ENCODE results near the gene GFOD1.

Gene GFOD1

DNA sequence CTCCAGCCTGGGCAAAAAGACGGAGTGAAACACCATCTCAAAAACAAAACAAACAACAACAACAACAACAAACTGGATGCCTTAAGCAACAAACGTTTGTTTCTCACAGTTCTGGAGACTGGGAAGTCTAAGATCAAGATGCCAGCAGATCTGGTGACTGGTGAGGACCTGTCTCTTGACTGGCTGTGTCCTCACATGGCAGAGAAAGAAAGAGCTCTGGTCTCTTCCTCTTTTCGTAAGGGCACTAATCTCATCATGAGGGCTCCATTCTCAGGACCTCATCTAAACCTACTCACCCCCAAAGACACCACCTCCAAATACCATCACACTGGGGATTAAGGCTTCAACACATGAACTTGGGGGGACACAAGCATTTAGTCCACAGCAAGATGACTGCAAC lies 13.5 kb upstream of the GFOD1 start:
- Mint-ChIP-seq H3K36me3 (ENCODE audit: low read depth) (no peaks in the 10 kb centered on the region), H3K4me1 (ENCODE audit: low read depth) (peaks cover 26% of the 10 kb centered on the region), H3K9me3 (no peaks in the 10 kb centered on the region), H3K27ac (peak overlapping the region; percentile 43), H3K4me3 (no peak overlapping the region), H3K27me3 (peaks cover 5% of the 10 kb centered on the region)
- intact Hi-C loops (cut with micrococcal nuclease): no loop called here

DNA sequence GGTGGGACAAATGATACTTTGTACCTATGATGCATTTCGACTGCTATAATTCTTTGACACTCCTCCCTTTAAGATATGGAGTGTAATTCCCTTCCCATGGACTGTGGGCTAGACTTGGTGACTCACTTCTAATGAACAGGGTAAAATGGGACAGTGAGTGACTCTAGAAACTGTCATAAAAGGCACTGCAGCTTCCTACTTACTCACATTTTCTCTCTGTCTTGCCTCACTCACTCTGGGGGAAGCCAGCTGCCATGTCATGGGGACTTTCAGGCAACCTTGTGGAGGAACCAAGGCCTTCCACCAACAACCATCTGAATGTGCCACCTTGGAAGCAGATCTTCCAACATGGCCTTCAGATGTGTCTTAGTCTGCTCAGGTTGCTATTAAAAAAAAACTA lies 12.9 kb upstream of the GFOD1 start:
- Mint-ChIP-seq H3K4me1 (ENCODE audit: low read depth) (peaks cover 29% of the 10 kb centered on the region), H3K9me3 (no peaks in the 10 kb centered on the region), H3K27me3 (peaks cover under 1% of the 10 kb centered on the region), H3K4me3 (no peak overlapping the region), H3K36me3 (ENCODE audit: low read depth) (no peaks in the 10 kb centered on the region), H3K27ac (no peak overlapping the region)
- intact Hi-C loops (cut with micrococcal nuclease): no loop called here

DNA sequence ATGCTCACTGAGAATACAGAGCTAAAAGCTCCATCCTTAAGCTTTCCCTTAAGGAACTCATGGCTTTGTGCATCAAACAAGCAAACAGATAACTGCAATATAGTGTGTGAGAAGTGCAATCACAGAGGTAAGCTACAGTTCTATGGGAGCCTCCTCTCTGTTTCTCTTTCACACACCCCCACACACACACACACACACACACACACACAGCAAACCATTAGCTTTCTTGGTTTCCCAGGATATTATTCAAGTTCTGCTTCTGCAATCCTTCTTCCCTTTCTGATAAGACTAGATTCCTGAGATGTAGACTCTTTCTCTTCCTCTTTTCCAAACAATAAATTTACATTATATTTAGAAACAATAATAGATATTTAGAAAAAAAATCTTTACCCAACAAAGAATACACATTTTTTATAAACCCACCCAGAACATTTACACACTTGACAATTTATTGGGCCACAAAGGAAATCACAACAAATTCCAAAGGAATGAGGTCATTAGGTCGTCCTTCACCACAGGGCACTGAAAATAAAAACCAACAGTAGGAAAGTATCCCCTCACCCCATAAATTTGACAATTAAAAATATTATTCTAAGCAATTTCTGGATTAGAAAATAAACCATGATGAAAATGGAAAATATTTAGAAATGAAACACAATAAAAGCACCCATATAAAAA lies 9.3 kb upstream of the GFOD1 start:
- Mint-ChIP-seq H3K4me3 (no peak overlapping the region), H3K9me3 (no peaks in the 10 kb centered on the region), H3K36me3 (ENCODE audit: low read depth) (no peaks in the 10 kb centered on the region), H3K27me3 (no peaks in the 10 kb centered on the region), H3K4me1 (ENCODE audit: low read depth) (peaks cover 29% of the 10 kb centered on the region), H3K27ac (no peak overlapping the region)
- intact Hi-C loops (cut with micrococcal nuclease): no loop called here

DNA sequence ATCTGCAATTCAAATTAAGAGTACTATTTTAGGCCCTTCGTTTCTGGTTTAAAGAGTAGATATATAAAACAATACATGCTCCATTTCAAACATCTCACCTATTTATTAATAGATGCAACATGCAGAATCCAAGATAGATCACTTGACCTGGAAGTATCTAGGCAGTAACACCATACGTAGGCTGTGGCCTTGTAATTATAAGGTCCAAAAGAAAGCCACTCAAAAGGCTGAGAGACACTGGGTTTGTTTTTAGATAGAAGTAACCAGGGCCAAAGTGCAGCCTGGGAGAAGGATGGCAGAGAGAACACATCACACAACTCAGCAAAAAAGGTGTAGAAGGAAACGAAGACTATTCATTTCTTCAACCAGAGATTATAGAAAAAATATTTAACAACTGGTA lies 8.4 kb upstream of the GFOD1 start:
- Mint-ChIP-seq H3K27ac (no peak overlapping the region), H3K36me3 (ENCODE audit: low read depth) (no peaks in the 10 kb centered on the region), H3K4me1 (ENCODE audit: low read depth) (peaks cover 22% of the 10 kb centered on the region), H3K4me3 (no peak overlapping the region), H3K27me3 (no peaks in the 10 kb centered on the region), H3K9me3 (no peaks in the 10 kb centered on the region)
- intact Hi-C loops (cut with micrococcal nuclease): no loop called here

DNA sequence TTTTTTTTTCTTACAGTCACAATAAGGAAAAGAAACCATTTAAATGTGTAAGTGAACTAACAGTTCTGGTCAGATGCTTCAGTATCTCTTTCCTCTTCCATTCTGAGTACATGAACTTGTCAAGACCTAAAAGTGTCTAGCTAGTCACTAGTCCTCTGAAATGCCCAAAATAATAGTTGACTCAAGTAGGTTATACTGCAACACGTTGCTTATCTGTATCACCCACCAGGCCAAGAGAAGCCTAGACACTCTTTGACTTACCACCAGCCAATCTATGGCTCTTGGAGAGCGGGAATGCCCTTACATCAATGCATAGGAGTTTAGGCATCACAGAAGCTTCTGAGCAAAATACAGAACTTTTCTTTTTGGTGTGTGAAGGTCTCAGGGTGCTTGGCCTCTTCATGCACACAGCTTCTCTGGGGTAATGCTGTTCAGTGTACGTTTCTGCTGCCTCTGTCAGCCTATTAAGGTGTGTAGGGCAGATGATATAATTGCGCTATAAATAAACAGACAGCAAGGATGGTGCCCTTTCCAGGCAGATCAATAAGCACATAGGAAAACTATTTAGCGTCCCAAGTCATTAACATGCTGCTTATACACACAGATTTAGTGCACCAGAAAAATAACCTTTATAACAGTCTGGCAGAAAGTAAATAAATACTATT lies 7.8 kb upstream of the GFOD1 start:
- intact Hi-C loops (cut with micrococcal nuclease): no loop called here
- Mint-ChIP-seq H3K9me3 (no peaks in the 10 kb centered on the region), H3K4me1 (ENCODE audit: low read depth) (peaks cover 16% of the 10 kb centered on the region), H3K4me3 (no peak overlapping the region), H3K27me3 (peaks cover 1% of the 10 kb centered on the region), H3K27ac (no peak overlapping the region), H3K36me3 (ENCODE audit: low read depth) (no peaks in the 10 kb centered on the region)

DNA sequence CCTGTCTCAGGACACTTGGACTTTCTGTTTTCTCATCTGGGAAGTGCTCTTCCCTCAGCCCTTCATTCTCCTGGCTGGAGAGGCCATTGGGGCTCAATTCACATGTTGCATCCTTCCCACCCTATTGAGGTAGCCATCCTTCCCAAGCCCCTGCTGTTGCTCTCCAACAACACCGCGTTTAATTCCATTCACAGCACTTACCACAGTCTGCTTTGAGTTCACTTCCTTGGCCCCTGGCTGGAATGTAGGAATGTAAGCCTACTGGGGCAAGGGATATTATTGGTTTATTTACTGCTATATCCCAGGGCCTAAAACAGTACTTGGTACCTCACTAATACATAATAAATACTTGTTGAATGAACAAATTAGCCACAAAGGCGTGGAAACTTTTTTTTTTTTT lies 6.7 kb upstream of the GFOD1 start:
- H3K36me3 Mint-ChIP-seq (ENCODE audit: low read depth): no peaks in the 10 kb centered on the region
- H3K27me3 Mint-ChIP-seq: peaks cover 4% of the 10 kb centered on the region
- H3K27ac Mint-ChIP-seq: no peak overlapping the region
- peaks cover 12% of the 10 kb centered on the region for H3K4me1 Mint-ChIP-seq (ENCODE audit: low read depth)
- H3K4me3 Mint-ChIP-seq: no peak overlapping the region
- no peaks in the 10 kb centered on the region for H3K9me3 Mint-ChIP-seq
- intact Hi-C loops (cut with micrococcal nuclease): no loop called here

DNA sequence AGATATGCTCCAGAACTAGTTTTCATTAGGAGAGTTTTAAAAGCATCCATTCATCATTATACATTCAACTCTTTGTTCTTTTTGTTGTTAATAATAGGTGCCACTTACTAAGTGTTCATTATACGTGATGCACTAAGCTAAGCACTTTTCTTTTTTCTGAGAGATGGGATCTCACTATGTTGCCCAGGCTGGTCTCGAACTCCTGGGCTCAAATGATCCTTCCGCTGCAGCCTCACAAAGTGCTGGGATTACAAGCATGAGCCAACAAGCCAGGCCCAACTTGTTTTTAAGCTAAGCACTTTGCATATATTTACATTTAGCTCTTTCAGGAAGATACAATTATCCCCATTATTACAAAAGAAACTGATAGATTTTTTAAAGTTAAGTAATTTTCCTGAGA lies 5.7 kb upstream of the GFOD1 start:
- Mint-ChIP-seq H3K27ac (no peak overlapping the region), H3K4me1 (ENCODE audit: low read depth) (peaks cover 22% of the 10 kb centered on the region), H3K36me3 (ENCODE audit: low read depth) (no peaks in the 10 kb centered on the region), H3K4me3 (no peak overlapping the region), H3K27me3 (peaks cover 11% of the 10 kb centered on the region), H3K9me3 (no peaks in the 10 kb centered on the region)
- intact Hi-C loops (cut with micrococcal nuclease): no loop called here

DNA sequence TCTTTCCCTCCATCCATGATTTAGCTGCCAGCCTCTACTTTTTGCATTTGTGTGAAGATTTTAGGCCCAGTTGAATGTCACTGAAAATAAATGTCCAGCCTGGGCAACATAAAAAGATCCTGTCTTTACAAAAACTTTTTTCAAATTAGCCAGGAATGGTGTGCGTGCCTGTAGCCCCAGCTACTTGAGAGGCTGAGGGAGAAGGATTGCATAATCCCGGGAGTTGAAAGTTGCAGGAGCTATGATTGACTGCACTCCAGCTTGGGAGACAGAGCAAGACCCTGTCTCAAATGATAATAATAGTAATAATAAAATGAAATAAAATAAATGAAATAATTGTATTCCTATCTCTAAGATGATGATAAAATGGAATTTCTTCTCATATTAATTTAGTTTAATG lies 5.0 kb upstream of the GFOD1 start:
- H3K27me3 Mint-ChIP-seq: peaks cover 11% of the 10 kb centered on the region

DNA sequence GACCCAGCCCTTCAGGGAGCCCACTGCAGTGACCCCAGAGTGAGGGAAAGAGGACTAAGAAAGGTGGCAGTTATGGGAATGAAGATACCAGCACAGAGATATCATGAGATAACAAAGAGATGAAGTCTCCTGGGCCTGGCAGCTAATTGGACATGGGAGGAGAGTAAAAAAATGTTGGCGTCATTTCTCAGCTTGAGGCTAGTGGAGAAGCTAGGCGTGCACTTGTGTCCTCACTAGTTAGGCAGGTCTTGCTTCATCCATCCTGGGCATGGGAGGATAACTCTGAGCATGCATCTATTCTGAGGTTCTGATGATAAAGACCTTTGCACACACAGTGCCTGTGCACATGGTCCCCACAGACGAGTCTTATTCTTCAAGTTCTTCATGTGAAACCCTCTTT lies 4.1 kb upstream of the GFOD1 start:
- Mint-ChIP-seq H3K4me1 (ENCODE audit: low read depth) (peaks cover 20% of the 10 kb centered on the region), H3K4me3 (no peak overlapping the region), H3K9me3 (no peaks in the 10 kb centered on the region), H3K27ac (no peak overlapping the region), H3K27me3 (peaks cover 11% of the 10 kb centered on the region), H3K36me3 (ENCODE audit: low read depth) (peaks cover 10% of the 10 kb centered on the region)
- intact Hi-C loops (cut with micrococcal nuclease): no loop called here

More for the DNA sequence above, 5.0 kb upstream of the GFOD1 start:
- H3K4me1 Mint-ChIP-seq (ENCODE audit: low read depth): peaks cover 23% of the 10 kb centered on the region
- intact Hi-C loops (cut with micrococcal nuclease): no loop called here
- H3K9me3 Mint-ChIP-seq: no peaks in the 10 kb centered on the region
- no peak overlapping the region for H3K27ac Mint-ChIP-seq
- peaks cover 2% of the 10 kb centered on the region for H3K36me3 Mint-ChIP-seq (ENCODE audit: low read depth)
- H3K4me3 Mint-ChIP-seq: no peak overlapping the region

DNA sequence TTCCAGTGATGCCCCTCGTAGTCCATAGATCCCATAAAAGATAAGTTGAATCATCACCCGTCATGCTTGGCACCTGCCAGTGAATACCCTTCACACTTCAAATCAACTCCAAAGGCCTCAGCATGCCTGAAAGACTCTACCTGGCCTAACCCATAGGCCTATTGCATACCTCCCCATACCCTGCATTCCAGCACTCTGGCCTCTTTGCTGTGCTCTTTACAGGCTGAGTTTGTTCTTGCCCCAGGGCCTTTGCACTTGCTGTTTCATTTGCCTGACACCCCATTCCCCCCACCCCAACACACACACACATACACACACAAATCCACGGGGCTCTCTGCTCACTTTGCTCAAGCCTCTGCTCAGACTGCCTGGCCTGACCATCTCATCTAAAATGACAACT lies 3.0 kb upstream of the GFOD1 start:
- intact Hi-C loops (cut with micrococcal nuclease): no loop called here
- peaks cover 11% of the 10 kb centered on the region for H3K27me3 Mint-ChIP-seq
- H3K9me3 Mint-ChIP-seq: no peaks in the 10 kb centered on the region
- H3K4me3 Mint-ChIP-seq: no peak overlapping the region
- H3K4me1 Mint-ChIP-seq (ENCODE audit: low read depth): peaks cover 22% of the 10 kb centered on the region
- H3K36me3 Mint-ChIP-seq (ENCODE audit: low read depth): peaks cover 22% of the 10 kb centered on the region
- H3K27ac Mint-ChIP-seq: no peak overlapping the region

DNA sequence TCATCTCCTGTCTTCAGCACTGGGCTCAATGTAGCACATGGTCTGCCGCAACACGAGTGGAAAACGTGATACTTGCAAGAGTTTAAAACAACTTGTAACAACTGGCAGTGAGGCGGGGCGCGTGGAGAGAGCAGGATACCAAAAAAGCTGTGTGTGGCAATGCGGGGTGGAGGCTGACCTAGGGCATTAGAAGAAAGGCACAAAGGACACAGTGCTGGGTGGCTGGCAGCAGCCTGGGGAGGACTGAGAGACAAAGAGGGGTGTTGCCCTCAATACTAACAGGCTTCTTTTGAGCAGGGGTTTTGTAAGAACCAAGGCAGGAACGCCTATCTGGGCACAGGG lies 1.5 kb upstream of the GFOD1 start:
- intact Hi-C loops (cut with micrococcal nuclease): loop anchor here (5.0 to 10.0 kb wide), 3 partner anchors 37 to 152 kb away; partner anchors contain the start of gene SIRT5
- peak overlapping the region; percentile 81 for H3K27ac Mint-ChIP-seq

DNA sequence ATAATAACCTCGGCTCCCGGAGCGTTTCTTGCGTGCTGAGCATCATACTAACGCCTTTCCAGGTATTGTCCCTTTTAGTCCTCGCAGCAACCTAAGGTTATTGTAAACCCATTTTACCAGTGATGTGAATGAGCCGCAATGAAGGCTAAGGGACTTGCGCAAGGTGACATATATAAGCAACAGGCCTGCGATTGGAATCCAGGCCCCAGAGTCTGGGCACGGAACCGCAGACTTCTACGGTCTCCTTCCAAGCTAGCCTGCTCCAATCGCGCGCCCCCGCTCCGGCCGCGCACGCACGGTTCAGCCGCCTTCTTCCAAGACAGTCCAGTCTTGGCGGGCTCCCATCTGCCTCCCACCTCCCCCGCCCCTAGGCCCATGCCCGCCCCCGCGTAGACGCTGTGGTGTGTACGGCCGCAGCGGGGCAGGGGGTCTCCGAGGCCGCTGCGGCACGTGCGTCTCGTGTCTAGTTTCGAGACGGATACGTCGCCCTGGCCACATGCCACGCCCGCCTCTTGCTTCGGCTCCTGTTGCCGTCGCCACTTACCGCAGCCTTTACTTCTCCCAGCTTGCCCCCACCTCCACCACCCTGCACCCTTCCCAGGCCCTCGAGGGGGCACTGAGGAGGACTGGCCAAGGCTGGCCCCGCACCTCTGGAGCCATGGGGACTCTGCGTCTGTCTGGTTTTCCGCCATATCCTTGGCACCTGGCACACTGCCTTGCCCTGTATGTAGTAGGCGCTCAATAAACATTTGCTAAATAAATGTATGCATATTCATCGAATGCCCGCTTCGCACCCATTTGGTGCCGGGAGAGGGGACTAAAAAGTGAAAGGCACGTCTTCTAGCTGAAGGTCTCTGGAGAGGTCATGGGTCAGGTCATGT lies 855 bp upstream of the GFOD1 start:
- H3K9me3 Mint-ChIP-seq: no peaks in the 10 kb centered on the region
- peaks cover 41% of the 10 kb centered on the region for H3K4me1 Mint-ChIP-seq (ENCODE audit: low read depth)
- H3K27ac Mint-ChIP-seq: peak overlapping the region; percentile 81
- H3K27me3 Mint-ChIP-seq: peaks cover 11% of the 10 kb centered on the region
- intact Hi-C loops (cut with micrococcal nuclease): loop anchor here (5.0 to 10.0 kb wide), 3 partner anchors 36 to 151 kb away; partner anchors contain the start of gene SIRT5
- H3K4me3 Mint-ChIP-seq: peak overlapping the region; percentile 76
- peaks cover 31% of the 10 kb centered on the region for H3K36me3 Mint-ChIP-seq (ENCODE audit: low read depth)

More for the DNA sequence above, 1.5 kb upstream of the GFOD1 start:
- Mint-ChIP-seq H3K4me1 (ENCODE audit: low read depth) (peaks cover 35% of the 10 kb centered on the region), H3K36me3 (ENCODE audit: low read depth) (peaks cover 25% of the 10 kb centered on the region), H3K9me3 (no peaks in the 10 kb centered on the region), H3K4me3 (no peak overlapping the region), H3K27me3 (peaks cover 11% of the 10 kb centered on the region)

DNA sequence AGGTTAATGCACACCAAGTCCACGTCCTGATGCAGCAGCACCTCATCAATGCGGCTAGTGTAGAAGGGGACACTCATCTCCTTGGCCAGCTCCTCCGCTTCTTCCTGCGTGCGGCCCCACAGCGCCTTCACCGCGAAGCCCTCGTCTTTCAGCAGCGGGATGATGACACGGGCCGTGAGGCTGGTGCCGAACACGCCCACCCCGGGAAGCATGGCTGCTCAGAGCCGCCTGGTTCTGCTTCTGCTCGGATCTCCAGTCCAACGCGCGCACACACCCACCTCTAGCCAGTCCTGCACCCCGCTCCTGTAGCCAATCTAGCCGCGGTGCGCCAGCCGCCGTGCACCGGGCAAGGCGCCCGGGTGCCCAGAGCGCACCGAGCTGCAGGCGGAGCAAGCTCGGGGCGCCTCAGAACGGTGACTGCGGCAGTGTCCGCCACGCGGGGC lies 700 bp downstream of the GFOD1 start:
- H3K4me1 Mint-ChIP-seq (ENCODE audit: low read depth): peaks cover 44% of the 10 kb centered on the region
- H3K27ac Mint-ChIP-seq: peak overlapping the region; percentile 81

More for the DNA sequence above, 700 bp downstream of the GFOD1 start:
- no peaks in the 10 kb centered on the region for H3K9me3 Mint-ChIP-seq
- H3K4me3 Mint-ChIP-seq: peak overlapping the region; percentile 94
- intact Hi-C loops (cut with micrococcal nuclease): loop anchor here (5.0 to 10.0 kb wide), 3 partner anchors 34 to 149 kb away; partner anchors contain the start of gene SIRT5
- peaks cover 34% of the 10 kb centered on the region for H3K36me3 Mint-ChIP-seq (ENCODE audit: low read depth)
- peaks cover 11% of the 10 kb centered on the region for H3K27me3 Mint-ChIP-seq
